ENCODE results near the gene GATB.

The GATB gene

GRCh38 chr4:151728006-151728405, 32.8 kb downstream of the GATB start:
- no peak for DNase-seq

DNA sequence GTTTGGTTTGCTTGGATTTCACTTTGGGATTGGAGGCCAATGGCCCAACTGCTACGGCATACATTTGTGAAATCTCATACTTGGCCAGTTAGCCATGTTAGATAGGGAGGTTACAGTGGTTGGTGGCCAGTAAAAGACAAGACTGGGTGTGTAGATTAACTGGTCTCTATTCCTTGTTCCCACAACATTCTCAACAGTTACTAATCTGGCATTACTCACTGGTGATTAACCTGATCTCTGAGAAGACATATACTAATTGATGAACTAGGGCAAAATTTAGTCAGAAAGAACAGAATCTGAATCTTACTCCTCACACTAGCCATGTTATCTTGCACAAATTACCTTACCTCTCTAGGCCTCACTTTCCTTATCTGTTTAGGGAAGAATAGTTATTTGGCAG, 33.4 kb downstream of the GATB start:
- no peak for DNase-seq

DNA sequence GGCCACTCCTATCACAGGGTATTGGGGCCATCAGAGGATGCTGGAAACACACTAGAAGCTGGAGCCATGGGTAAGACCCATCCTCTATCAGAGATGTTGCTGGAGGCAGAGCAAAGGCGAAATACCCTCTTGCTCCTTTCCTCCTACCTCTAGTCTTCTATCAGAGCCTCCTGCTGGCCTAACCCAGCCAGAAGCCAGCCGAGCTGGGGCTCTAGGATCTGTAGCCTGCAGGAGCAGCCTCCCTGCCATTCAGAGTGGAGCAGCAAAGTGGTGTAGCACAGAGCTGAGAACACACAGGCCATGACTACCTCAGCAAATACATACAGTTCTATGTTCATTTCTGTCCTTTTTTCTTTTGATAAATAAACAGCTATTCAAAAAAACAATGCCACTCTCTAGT, 35.7 kb downstream of the GATB start:
- DNase-seq = no peak

GRCh38 chr4:151721916-151722315, 38.9 kb downstream of the GATB start:
- DNase-seq = no peak

DNA sequence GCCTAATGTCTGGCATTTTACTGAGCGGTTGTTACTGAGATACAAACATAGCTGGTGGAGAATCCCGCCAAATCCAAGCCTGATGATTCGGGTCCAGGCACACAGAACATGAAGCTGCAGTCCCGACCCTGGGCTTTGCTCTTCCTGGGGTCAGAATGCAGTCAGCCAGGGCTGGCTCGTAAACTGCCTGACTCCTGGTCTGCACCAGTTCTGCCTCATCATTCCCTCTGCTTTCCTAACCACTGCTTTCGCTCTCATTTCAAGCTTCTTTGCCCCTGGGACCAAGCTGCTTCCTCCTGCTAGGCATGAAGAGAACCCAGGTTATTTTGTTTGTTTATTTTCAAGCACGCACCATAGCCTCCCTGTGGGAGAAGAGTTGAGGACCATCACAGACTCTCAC, 39.3 kb downstream of the GATB start:
- DNase-seq = no peak

- no peak for DNase-seq
Measured at GRCh38 chr4:151719956-151720334, 40.9 kb downstream of the GATB start.

DNA sequence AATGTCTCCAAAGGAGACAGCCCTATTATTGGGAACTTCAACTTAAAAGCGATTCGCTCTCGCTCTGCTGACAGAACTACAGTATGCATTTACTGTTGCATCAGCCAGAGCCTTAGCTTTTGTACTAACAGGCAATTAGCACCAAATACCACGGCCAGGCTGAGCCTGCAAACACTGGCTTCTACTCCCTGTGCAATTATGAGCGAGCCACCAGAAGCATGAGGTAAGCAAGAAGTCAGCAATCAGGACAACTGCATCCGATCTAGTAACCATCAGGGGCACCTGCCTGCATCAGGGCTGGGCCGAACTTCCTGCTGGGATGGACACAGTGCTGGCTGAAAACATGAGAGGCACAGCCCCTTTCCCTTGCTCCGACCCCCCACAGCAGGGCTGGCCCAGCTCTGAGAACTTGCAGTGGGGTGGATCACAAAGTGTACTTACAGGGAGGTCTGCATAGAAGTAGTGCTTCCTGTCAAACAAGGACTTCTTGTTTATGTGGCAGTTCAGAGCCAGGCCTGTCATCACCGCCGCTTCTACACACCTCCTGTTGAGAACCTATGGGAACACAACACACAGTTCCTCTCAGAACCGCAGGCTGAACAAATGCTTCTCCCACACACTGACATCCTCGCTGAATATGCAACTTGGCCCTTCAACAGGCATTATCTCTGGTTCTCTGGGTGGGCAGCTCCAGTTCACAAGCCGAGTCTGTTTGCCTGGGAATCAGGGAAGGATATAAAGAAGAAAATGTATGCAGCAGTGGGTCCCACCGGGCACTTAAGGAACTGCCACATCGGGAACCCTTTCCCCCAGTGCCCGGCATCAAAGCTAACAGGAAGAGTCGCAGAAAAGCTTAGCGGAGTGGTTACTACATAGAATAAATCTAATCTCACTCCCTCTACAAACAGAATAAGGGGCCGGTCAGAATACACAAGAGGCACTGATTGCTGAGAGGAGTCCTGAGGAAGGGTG, 41.5 kb downstream of the GATB start:
- DNase-seq = no peak

- no peak for DNase-seq
Measured at GRCh38 chr4:151717909-151718628, 42.7 kb downstream of the GATB start.

- no peak for DNase-seq
Measured at GRCh38 chr4:151717314-151717713, 43.5 kb downstream of the GATB start.

DNA sequence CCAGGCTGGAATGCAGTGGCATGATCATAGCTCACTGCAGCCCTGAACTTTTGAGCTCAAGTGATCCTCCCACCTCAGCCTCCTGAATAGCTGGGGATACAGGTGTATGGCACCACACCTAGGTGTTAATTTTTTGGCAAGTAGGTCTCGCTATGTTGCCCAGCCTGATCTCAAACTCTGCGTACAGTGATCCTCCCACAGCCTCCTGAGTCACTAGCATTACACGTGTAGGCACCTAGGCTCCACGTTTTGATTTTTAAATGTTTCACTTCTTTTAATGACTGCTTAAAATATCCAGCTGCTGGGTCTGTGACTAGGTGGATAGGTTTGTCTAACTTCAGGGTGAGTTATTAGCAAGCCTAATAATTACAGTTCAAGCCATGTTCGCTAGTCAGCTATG, 44.5 kb downstream of the GATB start:
- no peak for DNase-seq

- DNase-seq = no peak
Measured at GRCh38 chr4:151715881-151716280, 44.9 kb downstream of the GATB start.

DNA sequence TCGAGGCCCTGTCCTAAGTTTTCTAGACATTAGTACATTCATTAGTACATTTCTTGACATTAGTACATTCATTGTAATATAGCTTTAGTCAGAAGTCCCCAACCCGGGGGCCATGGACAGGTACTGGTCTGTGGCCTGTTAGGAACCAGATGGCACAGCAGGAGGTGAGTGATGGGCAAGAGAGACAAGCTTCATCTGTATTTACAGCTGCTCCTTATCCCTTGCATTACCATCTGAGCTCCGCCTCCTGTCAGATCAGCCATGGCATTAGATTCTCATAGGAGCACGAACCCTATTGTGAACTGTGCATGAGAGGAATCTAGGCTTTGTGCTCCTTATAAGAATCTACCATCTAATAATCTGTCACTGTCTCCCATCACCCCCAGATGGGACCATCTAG, 48.0 kb downstream of the GATB start:
- DNase-seq = no peak

DNA sequence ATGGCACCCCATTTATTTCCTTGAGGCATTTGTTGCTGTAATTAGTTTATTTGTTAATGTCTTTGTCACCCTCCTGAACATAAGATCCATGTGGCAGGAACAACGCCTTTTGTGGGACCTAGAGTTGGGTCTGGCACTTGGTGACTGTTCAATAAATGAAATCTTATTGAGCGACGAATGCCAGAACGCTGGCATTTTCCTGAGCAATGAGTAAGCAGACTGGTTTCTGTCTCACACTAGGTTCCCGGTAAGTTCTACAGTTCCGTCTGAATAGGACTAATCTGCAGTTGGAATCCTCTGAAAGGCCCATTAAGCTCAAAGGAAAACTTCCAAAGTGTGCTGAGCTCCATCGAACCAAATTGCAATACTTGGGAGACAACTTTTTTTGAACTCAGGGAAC, 49.2 kb downstream of the GATB start:
- DNase-seq = no peak

DNA sequence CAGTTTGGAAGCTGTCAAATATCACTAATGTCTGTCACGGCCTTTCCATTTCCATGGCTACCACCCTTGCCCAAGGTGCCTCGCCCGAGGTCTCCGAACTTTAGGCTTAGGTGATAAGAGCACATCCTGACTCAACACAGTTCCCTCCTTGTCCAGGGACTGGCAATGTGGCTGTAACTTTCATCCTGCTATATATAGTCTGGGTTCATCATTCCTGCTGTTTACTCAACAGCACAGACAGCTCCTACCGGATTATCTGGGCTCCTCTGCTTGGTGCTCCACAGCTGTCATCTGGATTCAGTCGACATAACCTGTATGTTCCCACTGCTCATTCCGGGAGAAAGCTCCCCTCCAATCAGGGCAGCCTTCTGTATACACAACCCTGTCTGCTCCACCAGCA, 51.2 kb downstream of the GATB start:
- no peak for DNase-seq

DNA sequence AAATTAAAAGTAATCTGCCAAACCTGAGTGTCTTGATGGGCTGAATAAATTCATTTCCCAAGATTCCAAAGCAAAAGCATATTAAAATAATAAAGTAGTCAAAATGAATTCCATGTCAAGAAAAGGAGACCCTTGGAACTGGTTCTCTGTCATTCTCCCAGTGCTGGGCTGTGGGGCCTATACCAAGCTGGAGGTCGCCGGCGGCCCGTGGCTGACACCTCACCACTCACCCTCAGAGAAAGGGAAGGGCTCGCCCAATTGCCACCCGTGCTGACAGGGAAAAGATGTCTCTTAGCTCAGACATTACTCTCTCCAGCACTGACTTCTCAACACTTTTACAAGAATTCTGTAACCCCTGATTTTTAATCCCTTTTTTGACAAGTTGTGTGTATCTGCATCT, 51.7 kb downstream of the GATB start:
- no peak for DNase-seq

- DNase-seq = no peak
Measured at GRCh38 chr4:151708100-151708499, 52.7 kb downstream of the GATB start.

DNA sequence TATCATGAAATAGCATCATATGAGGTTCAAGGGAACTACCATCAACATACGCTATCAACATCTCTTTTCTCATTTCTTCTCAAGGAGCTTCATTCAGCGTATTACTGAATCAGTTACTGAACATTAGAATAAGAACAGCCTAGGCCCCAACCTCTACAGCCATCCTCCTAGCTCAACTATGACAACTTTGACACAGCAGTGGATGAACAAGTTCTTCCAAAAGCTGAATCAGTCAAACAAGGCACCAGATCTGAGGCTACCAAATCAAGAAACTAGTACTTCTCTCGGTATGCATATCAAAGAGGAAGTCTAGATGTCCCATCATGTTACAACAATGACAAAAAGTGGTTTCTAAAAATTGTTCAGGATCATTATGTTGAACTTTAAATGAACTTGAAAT, 57.4 kb downstream of the GATB start:
- DNase-seq = no peak

GRCh38 chr4:151702256-151702655, 58.6 kb downstream of the GATB start:
- no peak for DNase-seq

GRCh38 chr4:151700566-151701316, 60.1 kb downstream of the GATB start:
- DNase-seq = no peak

- no peak for DNase-seq
Measured at GRCh38 chr4:151698213-151698612, 62.6 kb downstream of the GATB start.

DNA sequence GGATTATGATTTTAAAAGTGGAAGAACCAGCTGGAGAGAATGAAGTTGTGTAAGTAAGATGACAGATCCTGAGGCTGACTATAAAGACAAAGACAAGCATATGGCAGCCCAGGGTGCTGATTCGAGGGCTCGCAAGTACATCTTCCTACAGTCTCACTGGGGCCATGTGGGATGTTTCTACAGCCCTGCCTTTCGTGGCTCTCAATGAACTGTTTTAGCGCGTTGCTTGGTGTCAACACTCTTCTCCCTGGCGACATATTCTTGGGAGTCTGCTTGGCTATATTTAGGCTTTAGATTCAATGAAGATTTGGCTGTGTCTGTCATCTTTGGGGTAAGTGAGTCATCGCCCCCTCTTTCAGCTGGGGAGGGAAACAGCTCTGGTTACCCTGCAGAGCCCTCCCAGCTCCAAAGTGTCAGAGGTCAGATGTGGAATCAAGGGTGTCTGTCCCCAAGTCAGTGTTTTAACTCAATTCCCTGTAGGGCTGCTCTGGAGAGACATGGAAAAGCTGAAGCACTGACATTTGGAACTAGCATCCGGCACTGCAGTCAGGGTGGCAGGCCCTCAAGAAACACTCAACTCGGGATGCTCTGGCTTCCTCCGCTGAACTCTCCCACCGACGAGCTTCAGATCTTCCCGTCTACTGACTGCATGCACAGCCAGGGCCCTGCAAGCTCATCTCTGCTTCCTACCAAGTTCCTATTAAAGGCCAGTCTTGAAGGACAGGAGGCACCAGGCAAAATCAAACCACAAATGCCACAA, 65.7 kb downstream of the GATB start:
- no peak for DNase-seq

GRCh38 chr4:151692821-151693673, 67.8 kb downstream of the GATB start:
- no peak for DNase-seq
